Measurements from ENCODE around the gene FUT8. TPM values are rescaled to one million over a fixed set of nuclear protein-coding genes. Genes with fewer than 3 reads are reported as not detected.
A peak's percentile ranks its signal among the peaks of the same experiment; 100 is the strongest.

FUT8 gene
- total and polyA plus RNA-seq, 2 donors (not counting 1 experiment from before 2014, with no cell fraction given): 13.2 to 91.8 TPM

DNA sequence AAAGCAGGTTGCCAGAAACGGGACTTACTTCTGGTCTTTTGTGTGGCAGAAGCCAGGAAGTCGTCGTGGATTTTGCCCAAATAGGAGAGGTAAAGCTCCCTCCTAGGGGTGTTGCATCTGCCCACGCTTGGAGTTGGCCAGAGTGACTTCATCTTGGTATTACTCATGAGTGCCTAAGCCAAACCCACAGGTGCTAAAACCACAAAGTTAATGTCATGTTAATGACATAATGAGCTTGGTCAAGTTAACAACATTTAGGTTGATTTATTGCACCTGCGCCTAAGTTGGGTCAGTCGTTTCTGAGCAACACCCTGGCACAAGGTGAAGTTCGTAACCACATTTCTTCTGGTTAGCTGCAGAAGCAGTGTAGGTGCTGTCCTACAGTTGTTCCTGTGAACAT, 225.2 kb downstream of the FUT8 start:
- Histone ChIP-seq H3K9me3 (ENCODE audit: control extremely low read depth in 1 of 3, control insufficient read depth in 2 of 3, insufficient read depth in 1 of 3, low read length in 2 of 3) (no peaks in the 10 kb centered on the region), H3K4me1 (ENCODE audit: control insufficient read depth in 2 of 2, insufficient read depth in 2 of 2, low read length in 2 of 2) (peaks cover 9 to 13% of the 10 kb centered on the region in 2 donors), H3K27me3 (replicated peaks in 1 of 4; ENCODE audit: control extremely low read depth in 1 of 4, control insufficient read depth in 3 of 4, insufficient read depth in 4 of 4, low read length in 3 of 4) (no peaks in the 10 kb centered on the region), H2AFZ (ENCODE audit: insufficient read depth, low read depth, low read length, poor library complexity, severe bottlenecking) (no peak overlapping the region), H3K36me3 (replicated peaks in 1 of 2; ENCODE audit: control extremely low read depth in 1 of 2, control insufficient read depth in 1 of 2, extremely low read depth in 1 of 2, insufficient read depth in 2 of 2, low read length in 1 of 2) (peaks cover 0 to 1% of the 10 kb centered on the region in 2 experiments), H3K27ac (ENCODE audit: low read length in 2 of 2) (no peak overlapping the region), H3K79me2 (ENCODE audit: control insufficient read depth, insufficient read depth, low read length) (peaks cover 56% of the 10 kb centered on the region), H3K9ac (ENCODE audit: low read length) (no peak overlapping the region), H3K4me3 (ENCODE audit: control extremely low read depth in 1 of 5, extremely low read depth in 1 of 5, insufficient read depth in 1 of 5, low read depth in 2 of 5, low read length in 4 of 5) (no peak overlapping the region), H4K20me1 (ENCODE audit: control insufficient read depth, insufficient read depth, low read length, poor library complexity, severe bottlenecking) (no peaks in the 10 kb centered on the region), H3K4me2 (replicated peaks; ENCODE audit: low read depth, low read length, poor library complexity, severe bottlenecking) (no peak overlapping the region)
- no peak overlapping the region for H3K4me3 Mint-ChIP-seq
- intact Hi-C loops (cut with micrococcal nuclease): no loop called here
- peak; percentile 69 for ATAC-seq (ENCODE audit: low read depth)
- H3K27ac Mint-ChIP-seq: peak overlapping the region; percentile 13
- no peaks in the 10 kb centered on the region for H3K9me3 Mint-ChIP-seq (ENCODE audit: insufficient read depth)
- TF ChIP-seq CTCF (IDR thresholded peaks at IDR 0.05) (no peak), EZH2 (IDR thresholded peaks at IDR 0.05; ENCODE audit: borderline replicate concordance, insufficient read depth, low read depth, low read length, poor library complexity, severe bottlenecking) (no peak)
- WGBS (ENCODE audit: insufficient coverage): 61% methylated on average over 7 of the region's 7 CpGs
- CTCF ChIA-PET: interaction anchor here (0.6 kb wide), 1 partner anchor 472 kb away, joined by 3 read pairs; no protein-coding TSS in a partner anchor
- POLR2A ChIA-PET: no interaction called here
- peaks cover 32% of the 10 kb centered on the region for H3K4me1 Mint-ChIP-seq
- H3K27me3 Mint-ChIP-seq: no peaks in the 10 kb centered on the region
- DNase-seq: peak; percentile 7

DNA sequence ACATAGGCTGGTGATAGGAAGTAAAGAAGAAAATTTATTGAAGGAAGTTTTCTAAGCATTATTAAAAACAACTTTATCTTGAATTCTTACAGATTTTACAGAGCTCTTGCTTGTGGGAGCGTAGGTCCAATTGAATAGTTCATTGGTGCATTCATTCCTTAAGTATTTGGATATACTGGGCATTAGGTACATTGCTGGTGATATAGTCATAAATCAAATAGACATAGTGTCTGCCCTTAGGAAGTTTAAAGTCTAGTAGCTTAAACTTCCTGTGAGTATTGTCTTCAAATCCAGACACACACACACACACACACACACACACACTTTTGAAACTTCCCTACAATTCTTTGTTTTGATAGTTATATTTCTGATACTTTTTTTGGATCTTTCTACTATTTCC, 226.7 kb downstream of the FUT8 start:
- no peak for TF ChIP-seq EZH2 (IDR thresholded peaks at IDR 0.05; ENCODE audit: borderline replicate concordance, insufficient read depth, low read depth, low read length, poor library complexity, severe bottlenecking)
- no peak for TF ChIP-seq CTCF (IDR thresholded peaks at IDR 0.05)
- no peaks in the 10 kb centered on the region for H3K27me3 Mint-ChIP-seq
- CTCF ChIA-PET: no interaction called here
- no peaks in the 10 kb centered on the region for H3K27me3 ChIP-seq (replicated peaks in 1 of 4; ENCODE audit: control extremely low read depth in 1 of 4, control insufficient read depth in 3 of 4, insufficient read depth in 4 of 4, low read length in 3 of 4)
- H3K27ac Mint-ChIP-seq: no peak overlapping the region
- H3K36me3 ChIP-seq (replicated peaks in 1 of 2; ENCODE audit: control extremely low read depth in 1 of 2, control insufficient read depth in 1 of 2, extremely low read depth in 1 of 2, insufficient read depth in 2 of 2, low read length in 1 of 2): peaks cover 0 to 1% of the 10 kb centered on the region in 2 experiments
- DNase-seq (no peak), ATAC-seq (ENCODE audit: low read depth) (no peak)
- POLR2A ChIA-PET: interaction anchor here (1.0 kb wide), 1 partner anchor 26 kb away, joined by 3 read pairs; no protein-coding TSS in a partner anchor
- H3K9me3 ChIP-seq (ENCODE audit: control extremely low read depth in 1 of 3, control insufficient read depth in 2 of 3, insufficient read depth in 1 of 3, low read length in 2 of 3): no peaks in the 10 kb centered on the region
- no peak overlapping the region for H3K9ac ChIP-seq (ENCODE audit: low read length)
- peaks cover 56% of the 10 kb centered on the region for H3K79me2 ChIP-seq (ENCODE audit: control insufficient read depth, insufficient read depth, low read length)
- intact Hi-C loops (cut with micrococcal nuclease): no loop called here
- no peak overlapping the region for H3K4me3 ChIP-seq (ENCODE audit: control extremely low read depth in 1 of 5, extremely low read depth in 1 of 5, insufficient read depth in 1 of 5, low read depth in 2 of 5, low read length in 4 of 5)
- no peaks in the 10 kb centered on the region for H4K20me1 ChIP-seq (ENCODE audit: control insufficient read depth, insufficient read depth, low read length, poor library complexity, severe bottlenecking)
- peaks cover 32% of the 10 kb centered on the region for H3K4me1 Mint-ChIP-seq
- H3K27ac ChIP-seq (ENCODE audit: low read length in 2 of 2): no peak overlapping the region
- H3K9me3 Mint-ChIP-seq (ENCODE audit: insufficient read depth): no peaks in the 10 kb centered on the region
- H3K4me3 Mint-ChIP-seq: no peak overlapping the region
- peaks cover 9 to 13% of the 10 kb centered on the region in 2 donors for H3K4me1 ChIP-seq (ENCODE audit: control insufficient read depth in 2 of 2, insufficient read depth in 2 of 2, low read length in 2 of 2)
- WGBS (ENCODE audit: insufficient coverage): no CpG with 5 or more reads among the region's 1 CpG
- no peak overlapping the region for H3K4me2 ChIP-seq (replicated peaks; ENCODE audit: low read depth, low read length, poor library complexity, severe bottlenecking)
- H2AFZ ChIP-seq (ENCODE audit: insufficient read depth, low read depth, low read length, poor library complexity, severe bottlenecking): no peak overlapping the region
